GM12891 (cell line): ENCODE measurements around the gene DNER.

ENCODE experiments used
- DNase-seq: peaks from one replicate; pipeline ENCODE4 v3.0.0; 2011; ENCODE audit warnings: low spot score; ENCODE audit not compliant: insufficient read length
- FAIRE-seq: peaks from 2 replicates; lab custom pipeline; 2011; peaks lifted over from hg19 to GRCh38; lab: Jason Lieb, UNC
- PAX5 ChIP-seq: IDR thresholded peaks from 2 replicates; pipeline ENCODE4 v1.6.1; 2011; ENCODE audit warnings: low read length, moderate library complexity, mild to moderate bottlenecking; ENCODE audit not compliant: insufficient read depth, severe bottlenecking
- POLR2A ChIP-seq: IDR thresholded peaks from 2 replicates; pipeline ENCODE4 v1.6.1; 2011; ENCODE audit warnings: low read depth, low read length, control low read depth
- POLR2AphosphoS5 ChIP-seq: IDR thresholded peaks from 2 replicates; pipeline ENCODE4 v1.6.1; 2011; ENCODE audit warnings: low read depth, low read length, control low read depth
- POU2F2 ChIP-seq: IDR thresholded peaks from 2 replicates; pipeline ENCODE4 v1.6.1; 2011; ENCODE audit warnings: low read depth, mild to moderate bottlenecking, control low read depth, low read length, moderate library complexity
- SPI1 ChIP-seq: IDR thresholded peaks from 2 replicates; pipeline ENCODE4 v1.6.1; 2011; ENCODE audit warnings: low read depth, low read length, control low read depth
- TAF1 ChIP-seq: IDR thresholded peaks from 2 replicates; pipeline ENCODE4 v1.6.1; 2011; ENCODE audit warnings: low read depth, low read length, control low read depth

The DNER gene

GRCh38 chr2:229654437-229654836 is 59.9 kb downstream of the DNER start:
- no peak for FAIRE-seq
- TF ChIP-seq POLR2AphosphoS5 = no peak
- TF ChIP-seq TAF1 = no peak
- no peak for TF ChIP-seq POU2F2

DNA sequence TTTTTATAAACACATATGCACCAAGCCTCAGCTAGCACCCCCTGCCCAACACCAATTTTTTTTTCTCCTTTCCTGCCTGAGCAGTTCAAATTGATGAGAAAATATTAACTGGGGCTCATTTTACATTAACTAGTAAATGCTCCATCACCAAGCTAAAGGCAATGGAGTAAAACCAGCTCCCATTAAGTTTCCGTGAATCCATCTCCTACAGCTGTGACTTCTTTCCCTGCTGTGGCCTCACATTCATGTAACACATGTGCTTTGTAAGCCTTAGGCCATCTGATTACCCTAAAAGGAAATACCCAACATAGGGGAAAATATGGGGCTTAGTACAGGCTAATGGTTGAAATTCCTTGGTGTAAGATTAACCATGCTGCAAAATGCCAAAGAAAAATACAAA is 60.8 kb downstream of the DNER start:
- DNase-seq (no peak), FAIRE-seq (no peak)
- no peak for TF ChIP-seq SPI1
- TF ChIP-seq PAX5 = no peak
- TF ChIP-seq POLR2AphosphoS5 = no peak
- no peak for TF ChIP-seq POU2F2
- no peak for TF ChIP-seq TAF1
- no peak for TF ChIP-seq POLR2A

More at GRCh38 chr2:229654437-229654836, 59.9 kb downstream of the DNER start:
- DNase-seq = no peak

GRCh38 chr2:229652796-229653195 is 61.6 kb downstream of the DNER start:
- no peak for FAIRE-seq

GRCh38 chr2:229650901-229651300 is 63.5 kb downstream of the DNER start:
- FAIRE-seq (no peak), DNase-seq (no peak)
- TF ChIP-seq POLR2A (no peak), POU2F2 (no peak), SPI1 (no peak), TAF1 (no peak), PAX5 (no peak), POLR2AphosphoS5 (no peak)

More at GRCh38 chr2:229652796-229653195, 61.6 kb downstream of the DNER start:
- TF ChIP-seq PAX5 = no peak
- no peak for TF ChIP-seq POLR2AphosphoS5
- no peak for TF ChIP-seq TAF1
- TF ChIP-seq POLR2A = no peak
- no peak for TF ChIP-seq SPI1
- no peak for TF ChIP-seq POU2F2
- no peak for DNase-seq

DNA sequence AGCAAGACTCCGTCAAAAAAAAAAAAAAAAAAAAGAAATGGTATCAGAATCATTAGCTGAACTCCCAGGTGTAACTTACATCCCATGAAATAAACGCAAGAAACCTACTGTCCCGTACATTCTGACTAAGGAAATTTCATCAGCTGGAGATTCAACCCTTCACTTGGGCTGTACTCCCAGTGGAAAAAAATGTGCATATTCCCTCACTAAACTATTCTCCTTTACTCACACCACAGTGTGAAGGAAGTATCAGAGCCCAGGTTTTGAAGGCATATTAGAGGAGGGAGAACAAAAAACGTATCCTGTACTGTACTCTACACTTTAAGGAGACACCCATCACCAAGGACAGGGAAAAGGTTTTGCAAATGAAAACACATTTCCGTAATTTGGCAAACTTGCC is 64.3 kb downstream of the DNER start:
- TF ChIP-seq POLR2AphosphoS5 (no peak), POU2F2 (no peak), POLR2A (no peak), TAF1 (no peak), PAX5 (no peak), SPI1 (no peak)
- no peak for DNase-seq
- FAIRE-seq = no peak

GRCh38 chr2:229646186-229646723 is 68.1 kb downstream of the DNER start:
- TF ChIP-seq POU2F2 (no peak), POLR2AphosphoS5 (no peak), POLR2A (no peak), TAF1 (no peak), SPI1 (no peak), PAX5 (no peak)
- FAIRE-seq (no peak), DNase-seq (no peak)

DNA sequence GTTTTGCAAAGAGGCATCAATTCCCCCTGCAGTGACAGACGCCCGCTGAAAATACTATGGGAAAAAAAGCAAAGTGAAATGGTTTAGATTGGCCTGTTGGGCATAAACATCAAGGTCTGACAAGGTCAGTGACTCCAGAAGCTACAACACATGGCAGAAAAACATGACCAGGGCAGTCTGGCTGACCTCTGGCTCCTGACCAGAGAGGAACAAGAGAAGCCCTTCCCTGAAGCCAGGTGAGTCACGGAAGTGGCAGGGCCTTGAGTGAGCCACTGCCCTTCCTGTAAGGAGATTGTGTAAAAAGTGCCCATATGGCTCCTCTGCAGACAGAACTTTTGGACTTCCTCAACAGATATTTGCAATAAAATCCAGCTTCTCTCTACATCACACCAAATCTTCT is 72.0 kb downstream of the DNER start:
- FAIRE-seq = no peak
- TF ChIP-seq PAX5 (no peak), POLR2A (no peak), POU2F2 (no peak), SPI1 (no peak), POLR2AphosphoS5 (no peak), TAF1 (no peak)
- DNase-seq = no peak

DNA sequence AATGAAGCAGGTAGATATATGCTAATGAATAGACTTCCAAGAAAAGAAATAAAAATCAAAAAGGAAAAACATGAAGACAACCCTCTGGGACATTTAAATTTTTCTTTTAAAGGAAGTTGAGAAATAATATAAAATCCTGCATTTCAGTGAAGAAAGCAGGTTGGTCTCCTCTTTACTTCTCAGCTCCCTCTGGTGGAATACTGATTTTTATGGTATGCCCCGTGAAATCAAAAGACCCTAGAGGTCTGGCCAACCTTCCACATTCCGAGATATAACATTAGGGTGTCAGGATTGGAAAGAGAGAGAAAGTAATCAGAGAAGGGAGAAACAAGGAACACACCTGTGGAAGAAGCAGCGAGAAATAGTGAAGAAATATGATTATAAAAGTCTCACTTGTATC is 72.7 kb downstream of the DNER start:
- DNase-seq (no peak), FAIRE-seq (no peak)
- TF ChIP-seq TAF1 (no peak), POU2F2 (no peak), POLR2AphosphoS5 (no peak), PAX5 (no peak), SPI1 (no peak), POLR2A (no peak)

DNA sequence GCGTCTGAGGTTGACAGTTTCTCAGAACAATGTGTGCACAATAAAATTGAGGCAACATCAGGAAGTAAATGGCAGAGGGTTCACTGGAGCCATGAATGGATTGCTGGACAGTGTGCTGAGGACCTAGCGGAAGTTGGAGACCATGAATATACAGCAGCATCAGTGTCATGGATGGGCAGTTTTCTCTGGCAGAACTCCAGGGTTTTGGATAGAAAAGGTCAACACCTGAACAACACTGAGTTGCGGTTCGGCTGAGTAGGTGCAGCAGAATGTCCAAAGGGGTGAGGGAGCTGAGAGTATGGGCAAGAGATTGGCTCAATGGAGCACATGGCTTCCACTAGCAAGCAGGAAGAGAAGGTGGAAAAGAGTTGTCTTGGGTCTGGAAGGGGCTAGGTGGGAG is 73.7 kb downstream of the DNER start:
- TF ChIP-seq POLR2A = no peak
- no peak for TF ChIP-seq POLR2AphosphoS5
- TF ChIP-seq PAX5 = no peak
- no peak for TF ChIP-seq POU2F2
- TF ChIP-seq TAF1 = no peak
- TF ChIP-seq SPI1 = no peak
- DNase-seq (no peak), FAIRE-seq (no peak)

- TF ChIP-seq PAX5 (no peak), POU2F2 (no peak), TAF1 (no peak), SPI1 (no peak), POLR2AphosphoS5 (no peak), POLR2A (no peak)
- DNase-seq (no peak), FAIRE-seq (no peak)
Measured at GRCh38 chr2:229636571-229636970, 77.8 kb downstream of the DNER start.

GRCh38 chr2:229635371-229635680 is 79.0 kb downstream of the DNER start:
- TF ChIP-seq POLR2AphosphoS5 (no peak), POLR2A (no peak), POU2F2 (no peak), SPI1 (no peak), TAF1 (no peak), PAX5 (no peak)
- no peak for DNase-seq
- no peak for FAIRE-seq
